MM.1S (cell line): ENCODE data around the gene ASTN1.

Experiments
- CTCF ChIP-seq: fragments of 300-600 bp; sonication (generic); IDR thresholded peaks from 2 replicates; pipeline ENCODE4 v1.5.1; 2016; ENCODE audit warnings: antibody characterized with exemption, low read length, mixed read lengths
- EZH2phosphoT487 ChIP-seq: fragments of 300-600 bp; sonication (generic); IDR thresholded peaks from 2 replicates; pipeline ENCODE4 v1.6.1; 2018; ENCODE audit warnings: antibody characterized with exemption, low read length

- no peak for TF ChIP-seq CTCF
- TF ChIP-seq EZH2phosphoT487, result no peak
These were observed 87.5 kb downstream of the ASTN1 start for GRCh38 chr1:177077006-177077405.
